T-helper 17 cell (primary cell): ENCODE measurements around the gene PTPRM. TPM values are rescaled to one million over a fixed set of nuclear protein-coding genes. Genes with fewer than 3 reads are reported as not detected.

ENCODE experiments used
- ATAC-seq: fragments of 150-1000 bp; cut with Tn5 transposase; 2 replicates; pipeline ENCODE4 v1.10.0; 2021; ENCODE audit warnings: mild to moderate bottlenecking, moderate library complexity
- DNase-seq, 3 donors: peaks; one replicate each; pipeline versions ENCODE4 v3.0.0 to v3.0.0-alpha.2; 2020 to 2021
- H3K9me3 ChIP-seq: one replicate; pipeline ENCODE4 v1.7.0; 2013; ENCODE audit warnings: low read length, mild to moderate bottlenecking; ENCODE audit not compliant: control insufficient read depth, poor library complexity, severe bottlenecking
- H3K27ac Mint-ChIP-seq: one replicate; pipeline ENCODE4 v1.8.0; 2022; ENCODE audit warnings: mild to moderate bottlenecking, moderate library complexity, mixed read lengths
- H3K27me3 Mint-ChIP-seq: one replicate; pipeline ENCODE4 v1.8.0; 2022; ENCODE audit warnings: mixed read lengths
- H3K36me3 Mint-ChIP-seq: one replicate; pipeline ENCODE4 v1.8.0; 2022; ENCODE audit warnings: low read depth, mixed read lengths
- H3K4me1 Mint-ChIP-seq: one replicate; pipeline ENCODE4 v1.8.0; 2022; ENCODE audit warnings: mild to moderate bottlenecking, mixed read lengths
- H3K4me3 Mint-ChIP-seq: one replicate; pipeline ENCODE4 v1.8.0; 2022; ENCODE audit warnings: mild to moderate bottlenecking, moderate library complexity, mixed read lengths
- total RNA-seq, 4 donors: library from RNA in 2 of 4; stranded (reverse) in 2 of 4; gene quantifications; one replicate each; pipeline ENCODE4 v1.2.3 and lab custom pipeline; 2022 to 2026

PTPRM gene
- total RNA-seq, 2 donors from 2014 or later: 25.6 to 44.8 TPM

GRCh38 chr18:8247700-8248099 lies 680.6 kb downstream of the PTPRM start:
- Mint-ChIP-seq H3K27me3 (no peaks in the 10 kb centered on the region), H3K4me3 (no peak overlapping the region), H3K4me1 (no peaks in the 10 kb centered on the region), H3K36me3 (peaks cover 2% of the 10 kb centered on the region), H3K27ac (no peak overlapping the region)
- ATAC-seq (no peak), DNase-seq (no peak)
- H3K9me3 ChIP-seq: no peaks in the 10 kb centered on the region

GRCh38 chr18:8248576-8248975 lies 681.5 kb downstream of the PTPRM start:
- ATAC-seq (no peak), DNase-seq (no peak)
- Mint-ChIP-seq H3K27me3 (no peaks in the 10 kb centered on the region), H3K27ac (no peak overlapping the region), H3K36me3 (peaks cover 2% of the 10 kb centered on the region), H3K4me3 (no peak overlapping the region), H3K4me1 (no peaks in the 10 kb centered on the region)
- no peaks in the 10 kb centered on the region for H3K9me3 ChIP-seq

DNA sequence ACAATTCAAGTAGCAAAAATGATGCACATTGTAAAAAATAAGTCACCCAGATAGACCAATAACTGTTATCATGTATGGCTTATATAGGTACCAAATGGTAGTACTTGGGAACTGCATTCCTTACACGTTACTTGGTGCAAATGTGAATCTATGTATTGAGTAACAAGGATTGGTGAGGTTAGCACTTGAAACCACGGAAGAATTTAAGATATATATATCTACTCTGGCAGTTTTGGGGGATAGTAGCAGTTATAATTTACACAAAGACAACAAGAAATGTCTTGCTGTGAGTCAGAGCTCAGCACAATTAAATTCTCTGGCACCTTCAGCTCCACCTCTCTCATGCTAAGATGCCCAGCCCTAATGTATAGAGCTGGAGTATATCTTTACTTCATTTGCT lies 682.7 kb downstream of the PTPRM start:
- Mint-ChIP-seq H3K4me3 (no peak overlapping the region), H3K36me3 (peaks cover 2% of the 10 kb centered on the region), H3K27me3 (no peaks in the 10 kb centered on the region), H3K4me1 (no peaks in the 10 kb centered on the region), H3K27ac (no peak overlapping the region)
- no peak for ATAC-seq
- no peak for DNase-seq
- no peaks in the 10 kb centered on the region for H3K9me3 ChIP-seq

DNA sequence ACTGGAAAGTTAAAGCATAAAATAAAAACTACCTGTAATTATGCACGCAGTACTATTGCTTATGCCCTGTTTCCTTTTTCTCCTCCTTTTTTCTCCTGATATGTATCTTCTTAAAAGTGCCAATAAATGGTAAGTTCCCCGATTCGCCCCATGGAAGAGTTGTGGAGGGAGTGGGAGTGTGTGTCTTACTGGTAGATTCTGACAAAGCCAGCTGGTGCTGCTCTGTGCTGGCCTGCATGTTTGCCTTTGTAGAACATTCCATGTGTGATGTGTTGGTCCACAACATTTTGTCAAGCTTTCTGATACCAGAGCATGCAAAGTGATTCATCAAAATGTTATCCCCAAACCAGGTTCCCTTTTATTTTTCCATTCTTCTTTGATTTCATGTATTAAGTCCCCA lies 685.3 kb downstream of the PTPRM start:
- Mint-ChIP-seq H3K36me3 (no peaks in the 10 kb centered on the region), H3K27ac (no peak overlapping the region), H3K4me1 (no peaks in the 10 kb centered on the region)

GRCh38 chr18:8253944-8254343 lies 686.8 kb downstream of the PTPRM start:
- no peaks in the 10 kb centered on the region for H3K27me3 Mint-ChIP-seq
- no peaks in the 10 kb centered on the region for H3K36me3 Mint-ChIP-seq
- H3K27ac Mint-ChIP-seq: no peak overlapping the region
- H3K9me3 ChIP-seq: no peaks in the 10 kb centered on the region
- H3K4me1 Mint-ChIP-seq: no peaks in the 10 kb centered on the region
- DNase-seq: no peak
- ATAC-seq: no peak
- no peak overlapping the region for H3K4me3 Mint-ChIP-seq

More for the DNA sequence above, 685.3 kb downstream of the PTPRM start:
- no peak for DNase-seq
- no peaks in the 10 kb centered on the region for H3K27me3 Mint-ChIP-seq
- H3K9me3 ChIP-seq: no peaks in the 10 kb centered on the region
- ATAC-seq: no peak
- H3K4me3 Mint-ChIP-seq: no peak overlapping the region

GRCh38 chr18:8254654-8255053 lies 687.5 kb downstream of the PTPRM start:
- Mint-ChIP-seq H3K4me3 (no peak overlapping the region), H3K36me3 (no peaks in the 10 kb centered on the region), H3K4me1 (no peaks in the 10 kb centered on the region), H3K27ac (no peak overlapping the region), H3K27me3 (no peaks in the 10 kb centered on the region)
- no peaks in the 10 kb centered on the region for H3K9me3 ChIP-seq
- no peak for ATAC-seq
- no peak for DNase-seq

DNA sequence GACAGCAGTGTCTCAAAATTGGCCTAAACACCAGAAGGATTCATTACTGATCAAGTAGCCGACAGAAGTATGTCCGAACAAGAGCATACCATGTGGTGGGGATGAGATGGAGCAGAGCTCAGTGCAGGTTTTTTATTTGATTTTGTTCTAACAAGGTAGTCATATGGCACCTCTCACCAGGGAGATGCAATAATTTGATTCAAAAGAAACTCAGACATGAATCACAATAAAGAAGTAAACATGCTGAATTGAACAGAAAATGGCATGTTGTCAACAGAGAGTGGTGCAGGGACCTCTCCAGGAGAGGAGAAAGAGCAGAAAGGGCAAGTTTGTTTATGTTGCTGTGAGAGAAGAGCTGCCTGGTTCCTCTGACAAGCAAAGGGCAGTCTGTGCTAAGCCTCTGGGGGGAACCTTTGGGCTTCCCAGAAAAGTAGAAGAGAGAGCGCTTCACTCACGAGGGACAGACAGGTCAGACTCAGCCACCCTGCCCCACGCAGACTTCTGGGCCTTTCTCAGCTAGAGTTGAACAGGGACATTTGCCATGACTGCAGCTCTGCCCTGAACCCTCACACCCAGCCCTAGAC lies 690.8 kb downstream of the PTPRM start:
- no peak overlapping the region for H3K27ac Mint-ChIP-seq
- DNase-seq (no peak), ATAC-seq (no peak)
- H3K27me3 Mint-ChIP-seq: no peaks in the 10 kb centered on the region
- no peak overlapping the region for H3K4me3 Mint-ChIP-seq
- no peaks in the 10 kb centered on the region for H3K9me3 ChIP-seq
- no peaks in the 10 kb centered on the region for H3K36me3 Mint-ChIP-seq
- H3K4me1 Mint-ChIP-seq: no peaks in the 10 kb centered on the region

DNA sequence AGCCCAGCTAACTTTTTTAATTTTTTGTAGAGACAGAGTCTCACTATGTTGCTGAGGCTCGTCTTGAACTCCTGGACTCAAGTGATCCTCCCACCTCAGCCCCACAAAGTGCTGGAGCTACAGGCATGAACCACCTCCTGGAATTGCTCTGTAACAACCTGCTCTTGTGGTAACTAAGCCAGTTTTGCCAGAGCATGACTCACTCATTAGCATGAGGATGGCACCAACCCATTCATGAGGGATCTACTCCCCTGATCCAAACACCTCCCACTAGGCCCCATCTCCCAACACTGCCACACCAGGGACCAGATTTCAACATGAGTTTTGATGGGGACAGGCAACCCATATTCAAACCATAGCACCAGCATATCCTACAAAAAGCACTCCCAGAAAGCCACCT lies 693.2 kb downstream of the PTPRM start:
- DNase-seq (no peak), ATAC-seq (no peak)
- no peaks in the 10 kb centered on the region for H3K9me3 ChIP-seq
- no peaks in the 10 kb centered on the region for H3K4me1 Mint-ChIP-seq
- H3K27me3 Mint-ChIP-seq: no peaks in the 10 kb centered on the region
- H3K27ac Mint-ChIP-seq: no peak overlapping the region
- peaks cover 2% of the 10 kb centered on the region for H3K36me3 Mint-ChIP-seq
- H3K4me3 Mint-ChIP-seq: no peak overlapping the region

DNA sequence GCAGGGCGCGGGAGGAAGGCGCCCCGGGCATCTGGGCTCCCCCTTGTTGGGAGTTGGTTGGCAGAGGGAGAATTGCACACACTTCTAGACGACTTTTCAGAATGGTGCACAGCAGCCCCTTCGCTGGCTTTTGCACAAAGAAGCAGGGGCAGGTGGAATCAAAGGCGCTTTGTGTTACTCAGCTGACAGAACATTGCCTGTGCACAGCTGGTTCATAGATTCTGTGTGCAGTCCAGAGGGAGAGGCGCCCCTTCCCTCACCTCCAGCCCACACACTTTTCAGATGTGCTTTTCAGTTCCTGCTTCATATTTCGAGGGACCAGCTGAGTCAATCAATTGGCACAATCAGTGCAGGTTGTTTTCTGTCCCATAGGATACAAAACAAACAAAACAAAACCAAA lies 693.7 kb downstream of the PTPRM start:
- Mint-ChIP-seq H3K4me3 (no peak overlapping the region), H3K4me1 (no peaks in the 10 kb centered on the region), H3K27ac (no peak overlapping the region), H3K27me3 (no peaks in the 10 kb centered on the region), H3K36me3 (peaks cover 2% of the 10 kb centered on the region)
- H3K9me3 ChIP-seq: no peaks in the 10 kb centered on the region
- no peak for DNase-seq
- no peak for ATAC-seq

- H3K4me3 Mint-ChIP-seq: no peak overlapping the region
- peaks cover 2% of the 10 kb centered on the region for H3K36me3 Mint-ChIP-seq
- no peak overlapping the region for H3K27ac Mint-ChIP-seq
- no peaks in the 10 kb centered on the region for H3K4me1 Mint-ChIP-seq
- DNase-seq (no peak), ATAC-seq (no peak)
- no peaks in the 10 kb centered on the region for H3K9me3 ChIP-seq
- no peaks in the 10 kb centered on the region for H3K27me3 Mint-ChIP-seq
These were observed 694.6 kb downstream of the PTPRM start for GRCh38 chr18:8261651-8262091.

GRCh38 chr18:8262221-8262620 lies 695.1 kb downstream of the PTPRM start:
- ATAC-seq (no peak), DNase-seq (no peak)
- Mint-ChIP-seq H3K27ac (no peak overlapping the region), H3K27me3 (no peaks in the 10 kb centered on the region), H3K4me3 (no peak overlapping the region), H3K4me1 (no peaks in the 10 kb centered on the region), H3K36me3 (peaks cover 2% of the 10 kb centered on the region)
- H3K9me3 ChIP-seq: no peaks in the 10 kb centered on the region

DNA sequence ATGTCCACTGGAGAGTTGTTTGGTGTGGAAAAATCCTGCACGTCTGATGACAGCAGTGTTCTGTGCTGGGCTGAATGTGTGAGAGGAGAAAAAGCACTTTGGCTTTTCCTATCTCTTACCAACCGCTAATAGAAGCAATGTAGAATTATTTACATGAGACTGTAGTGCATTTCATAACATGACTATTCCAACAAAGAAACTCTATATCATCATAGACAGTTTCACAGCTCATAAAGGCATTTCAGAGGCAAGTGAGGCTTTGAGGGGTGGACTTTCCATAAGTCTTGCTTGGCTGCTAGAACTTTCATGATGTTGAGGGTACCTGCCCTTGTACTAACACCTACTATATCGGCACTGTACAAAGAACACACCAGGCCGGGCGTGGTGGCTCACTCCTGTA lies 697.0 kb downstream of the PTPRM start:
- Mint-ChIP-seq H3K4me3 (no peak overlapping the region), H3K27me3 (no peaks in the 10 kb centered on the region), H3K36me3 (peaks cover 2% of the 10 kb centered on the region), H3K4me1 (no peaks in the 10 kb centered on the region), H3K27ac (no peak overlapping the region)
- ATAC-seq: no peak
- no peaks in the 10 kb centered on the region for H3K9me3 ChIP-seq
- DNase-seq: no peak

- Mint-ChIP-seq H3K27me3 (no peaks in the 10 kb centered on the region), H3K4me3 (no peak overlapping the region), H3K4me1 (no peaks in the 10 kb centered on the region), H3K27ac (no peak overlapping the region), H3K36me3 (peaks cover 2% of the 10 kb centered on the region)
- no peaks in the 10 kb centered on the region for H3K9me3 ChIP-seq
- DNase-seq: no peak
- ATAC-seq: no peak
These were observed 697.8 kb downstream of the PTPRM start for GRCh38 chr18:8264861-8265411.

DNA sequence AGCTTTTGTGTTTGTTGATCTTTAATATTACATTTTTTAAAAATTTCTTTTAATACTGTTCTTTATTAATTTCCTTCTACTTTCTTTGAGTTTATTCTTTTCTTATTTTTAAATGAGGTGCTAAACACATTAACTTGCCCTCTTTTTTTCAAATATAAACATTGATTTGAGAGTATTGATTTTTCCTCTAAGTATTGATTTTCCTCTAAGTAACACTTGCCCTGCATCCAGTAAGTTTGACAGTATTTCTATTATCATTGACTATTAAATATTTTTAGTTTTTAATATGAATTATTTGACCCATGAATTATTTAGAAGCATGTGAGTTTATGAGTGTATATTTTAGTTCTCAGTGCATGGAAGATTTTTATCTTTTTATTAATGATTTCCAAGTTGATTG lies 705.1 kb downstream of the PTPRM start:
- no peaks in the 10 kb centered on the region for H3K9me3 ChIP-seq
- DNase-seq (no peak), ATAC-seq (no peak)
- Mint-ChIP-seq H3K27me3 (no peaks in the 10 kb centered on the region), H3K4me3 (no peak overlapping the region), H3K27ac (no peak overlapping the region), H3K36me3 (no peaks in the 10 kb centered on the region), H3K4me1 (no peaks in the 10 kb centered on the region)
